Peyer's patch (tissue), 4 donors: ENCODE measurements around the gene SLC1A1.

Experiments used
- POLR2A ChIP-seq, 2 donors: fragments of 450-650 bp; IDR thresholded peaks; one replicate each; pipeline ENCODE4 v1.5.1; 2017; ENCODE audit warnings: antibody characterized with exemption in 2 of 2, mild to moderate bottlenecking in 2 of 2, moderate library complexity in 2 of 2
- TF ChIP-seq, protein P1 (sequence below), 6 experiments: fragments of 450-650 bp in 4 of 6; fragments of 200-600 bp in 2 of 6; sonication (generic) in 1 of 6; IDR thresholded peaks; one replicate each; pipeline ENCODE4 v1.5.1; 2017 to 2019; ENCODE audit warnings: antibody characterized with exemption in 6 of 6, mild to moderate bottlenecking in 3 of 6, moderate library complexity in 1 of 6

- TF ChIP-seq, protein P1, sequence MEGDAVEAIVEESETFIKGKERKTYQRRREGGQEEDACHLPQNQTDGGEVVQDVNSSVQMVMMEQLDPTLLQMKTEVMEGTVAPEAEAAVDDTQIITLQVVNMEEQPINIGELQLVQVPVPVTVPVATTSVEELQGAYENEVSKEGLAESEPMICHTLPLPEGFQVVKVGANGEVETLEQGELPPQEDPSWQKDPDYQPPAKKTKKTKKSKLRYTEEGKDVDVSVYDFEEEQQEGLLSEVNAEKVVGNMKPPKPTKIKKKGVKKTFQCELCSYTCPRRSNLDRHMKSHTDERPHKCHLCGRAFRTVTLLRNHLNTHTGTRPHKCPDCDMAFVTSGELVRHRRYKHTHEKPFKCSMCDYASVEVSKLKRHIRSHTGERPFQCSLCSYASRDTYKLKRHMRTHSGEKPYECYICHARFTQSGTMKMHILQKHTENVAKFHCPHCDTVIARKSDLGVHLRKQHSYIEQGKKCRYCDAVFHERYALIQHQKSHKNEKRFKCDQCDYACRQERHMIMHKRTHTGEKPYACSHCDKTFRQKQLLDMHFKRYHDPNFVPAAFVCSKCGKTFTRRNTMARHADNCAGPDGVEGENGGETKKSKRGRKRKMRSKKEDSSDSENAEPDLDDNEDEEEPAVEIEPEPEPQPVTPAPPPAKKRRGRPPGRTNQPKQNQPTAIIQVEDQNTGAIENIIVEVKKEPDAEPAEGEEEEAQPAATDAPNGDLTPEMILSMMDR (IDR thresholded peaks at IDR 0.05), result peak in 3 of 6 experiments; percentile 12 to 31 (median 26)
- TF ChIP-seq POLR2A (IDR thresholded peaks at IDR 0.05), result peak; percentile 75 to 81
These were observed at the start of gene SLC1A1 for GRCh38 chr9:4489919-4490704.
